Heart right ventricle (tissue), 16 donors: Measurements from ENCODE around the gene NOX4. TPM values are rescaled to one million over a fixed set of nuclear protein-coding genes. Genes with fewer than 3 reads are reported as not detected.

Source experiments
- ATAC-seq, 8 donors: fragments of 200-7000 bp; cut with Tn5 transposase; one replicate each; pipeline ENCODE4 v1.9.1; 2020; ENCODE audit warnings: mild to moderate bottlenecking in 8 of 8, moderate library complexity in 8 of 8, moderate number of reproducible peaks in 1 of 8
- DNase-seq, 2 donors: peaks; one replicate each; pipeline ENCODE4 v3.0.0-alpha.2; 2020
- H3K27ac ChIP-seq, 10 donors: fragments of 200-600 bp; sonication (generic) in 2 of 10; one replicate each; pipeline versions ENCODE4 v1.5.0 to v1.8.0; 2020 to 2022; ENCODE audit warnings: mild to moderate bottlenecking in 3 of 10
- H3K27me3 ChIP-seq, 7 donors: fragments of 200-600 bp; one replicate each; pipeline ENCODE4 v1.8.0; 2021 to 2022; ENCODE audit warnings: mild to moderate bottlenecking in 2 of 7
- H3K36me3 ChIP-seq, 9 donors: fragments of 200-600 bp; sonication (generic) in 1 of 9; one replicate each; pipeline versions ENCODE4 v1.5.0 to v1.8.0; 2020 to 2022; ENCODE audit warnings: mild to moderate bottlenecking in 2 of 9
- H3K4me1 ChIP-seq, 9 donors: fragments of 200-600 bp; sonication (generic) in 1 of 9; one replicate each; pipeline versions ENCODE4 v1.5.0 to v1.8.0; 2020 to 2022; ENCODE audit warnings: mild to moderate bottlenecking in 4 of 9
- H3K4me3 ChIP-seq, 10 donors: fragments of 200-600 bp; sonication (generic) in 2 of 10; one replicate each; pipeline versions ENCODE4 v1.5.0 to v1.8.0; 2020 to 2022; ENCODE audit warnings: mild to moderate bottlenecking in 7 of 10, moderate library complexity in 2 of 10
- H3K9me3 ChIP-seq, 11 donors: fragments of 200-600 bp in 10 of 11; sonication (generic) in 2 of 11; one replicate each; pipeline versions ENCODE4 v1.5.0 to v1.8.0; 2013 to 2022; ENCODE audit warnings: mild to moderate bottlenecking in 2 of 11, control low read depth in 1 of 11, moderate library complexity in 1 of 11
- WGBS, 2 donors: extraction: QIAGEN DNeasy Blood & Tissue Kit; methylation state at CpG; one replicate each; pipeline ENCODE4 v1.1.7; 2013; ENCODE audit warnings: inconsistent platforms in 1 of 2; 5-methylcytosine and 5-hydroxymethylcytosine counted together
- intact Hi-C, 10 donors: fragments of 100-400 bp; cut with DNase I; formaldehyde crosslinking; loops; one replicate each; pipeline versions ENCODE4 v1.11.1 to v1.14.2; 2022
- polyA plus RNA-seq, 2 donors: library from polyadenylated mRNA; stranded (reverse); fragments of 200-250 nt; gene quantifications; one replicate each; pipeline ENCODE4 v1.2.3, GENCODE V29; 2013
- total RNA-seq, 10 donors: library from RNA; stranded (reverse); fragmentation: NEBNext Ultra II Directional in 3 of 10; extraction: Animal tissue kit (Norgen Biotek cat#: 25700) in 3 of 10; gene quantifications; one replicate each; pipeline versions ENCODE4 v1.2.1 to v1.2.4, GENCODE V29; 2021 to 2023
- TF ChIP-seq, protein P1 (sequence below), 9 donors: fragments of 200-600 bp; sonication (generic) in 2 of 9; IDR thresholded peaks; one replicate each; pipeline versions ENCODE4 v1.5.0 to v1.8.0; 2021 to 2022; ENCODE audit warnings: antibody characterized with exemption in 9 of 9, mild to moderate bottlenecking in 5 of 9, moderate library complexity in 1 of 9
- donor health status: Arrhythmogenic right ventricular cardiomyopathy.
- donor health status: ischemic (EF 13 %, LVEDD 7.1; RV severe dilation, severe dysfunction).
- donor health status: healthy with polysubstance abuse.
- donor health status: DM: no; HTN: yes; CAD: no.
- donor health status: DM: no; HTN: no; CAD: no.
- donor health status: ischemic (EF 25% LVEDD 6.9; RV normal size, moderate dysfunction).
- donor health status: ischemic (EF 25% LVEDD 5.7; RV mildly dilated, moderate dysfunction).
- donor health status: healthy.
- donor health status: DM: yes; HTN: yes; CAD: no.
- donor health status: Ischemic cardiomyopathy.
- donor health status: ischemic (EF 35%, LVEDD 5.7; RV mildly dilated, moderate dysfunction).
- donor health status: nonischemic (EF 11% LVEDD 7.7; RV severe dilation, severe dysfunction).
- donor health status: DM: yes; HTN: yes; CAD: no.
- donor health status: PGD.
- donor health status: ischemic (EF 29% LVEDD 5.4; RV normal size, mild dysfunction).
- donor health status: nonischemic (EF 23%, LVEDD 6.1; RV moderate dilation, normal function).

Gene NOX4
- total and polyA plus RNA-seq, 12 donors: 1.5 to 6.7 (median 2.5) TPM

DNA sequence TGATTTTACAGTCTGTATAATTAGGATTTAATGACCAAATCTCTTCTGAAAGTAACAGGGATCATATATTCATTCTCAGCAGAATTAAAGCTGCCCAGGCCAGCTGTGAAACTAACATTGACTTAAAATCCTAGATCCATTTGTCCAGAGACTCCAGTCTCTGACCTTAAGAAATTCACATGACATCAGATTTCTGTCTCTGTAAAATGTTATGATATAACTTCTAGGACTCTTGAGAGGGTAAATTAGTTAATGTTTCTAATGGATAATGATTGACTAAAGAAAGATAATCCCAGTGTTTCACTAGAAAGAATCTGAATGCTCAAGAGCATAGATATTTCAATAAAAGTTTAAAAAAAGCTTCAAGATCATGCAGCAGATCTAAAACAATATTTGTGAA lies 6.3 kb downstream of the NOX4 start:
- peaks cover 0 to 2% (median 0%) of the 10 kb centered on the region in 9 donors for H3K4me1 ChIP-seq
- TF ChIP-seq, protein P1, sequence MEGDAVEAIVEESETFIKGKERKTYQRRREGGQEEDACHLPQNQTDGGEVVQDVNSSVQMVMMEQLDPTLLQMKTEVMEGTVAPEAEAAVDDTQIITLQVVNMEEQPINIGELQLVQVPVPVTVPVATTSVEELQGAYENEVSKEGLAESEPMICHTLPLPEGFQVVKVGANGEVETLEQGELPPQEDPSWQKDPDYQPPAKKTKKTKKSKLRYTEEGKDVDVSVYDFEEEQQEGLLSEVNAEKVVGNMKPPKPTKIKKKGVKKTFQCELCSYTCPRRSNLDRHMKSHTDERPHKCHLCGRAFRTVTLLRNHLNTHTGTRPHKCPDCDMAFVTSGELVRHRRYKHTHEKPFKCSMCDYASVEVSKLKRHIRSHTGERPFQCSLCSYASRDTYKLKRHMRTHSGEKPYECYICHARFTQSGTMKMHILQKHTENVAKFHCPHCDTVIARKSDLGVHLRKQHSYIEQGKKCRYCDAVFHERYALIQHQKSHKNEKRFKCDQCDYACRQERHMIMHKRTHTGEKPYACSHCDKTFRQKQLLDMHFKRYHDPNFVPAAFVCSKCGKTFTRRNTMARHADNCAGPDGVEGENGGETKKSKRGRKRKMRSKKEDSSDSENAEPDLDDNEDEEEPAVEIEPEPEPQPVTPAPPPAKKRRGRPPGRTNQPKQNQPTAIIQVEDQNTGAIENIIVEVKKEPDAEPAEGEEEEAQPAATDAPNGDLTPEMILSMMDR (IDR thresholded peaks at IDR 0.05): no peak
- H3K9me3 ChIP-seq: no peaks in the 10 kb centered on the region
- H3K4me3 ChIP-seq: no peak overlapping the region
- no peak overlapping the region for H3K27ac ChIP-seq
- H3K36me3 ChIP-seq: no peaks in the 10 kb centered on the region
- intact Hi-C loops: no loop called here
- H3K27me3 ChIP-seq: peaks cover 0 to 10% (median 3%) of the 10 kb centered on the region in 7 donors
- no peak for DNase-seq
- no peak for ATAC-seq

DNA sequence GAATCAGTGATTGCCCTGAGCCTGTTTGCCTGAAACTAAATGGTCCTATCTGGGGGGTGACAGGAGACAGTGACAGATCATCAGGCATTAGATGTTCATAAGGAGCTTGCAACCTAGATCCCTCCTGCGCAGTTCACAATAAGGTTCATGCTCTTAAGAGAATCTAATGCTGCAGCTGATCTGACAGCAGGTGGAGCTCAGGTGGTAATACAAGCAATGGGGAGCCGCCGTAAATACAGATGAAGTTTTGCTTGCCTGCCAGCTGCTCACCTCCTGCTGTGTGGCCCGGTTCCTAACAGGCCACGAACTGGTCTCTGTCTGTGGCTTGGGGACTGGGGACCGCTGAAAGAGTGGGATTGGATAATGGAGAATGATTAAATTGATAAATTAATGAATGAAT lies 14.0 kb downstream of the NOX4 start:
- ATAC-seq: no peak
- TF ChIP-seq, protein P1 (IDR thresholded peaks at IDR 0.05): no peak
- H3K4me3 ChIP-seq: no peak overlapping the region

DNA sequence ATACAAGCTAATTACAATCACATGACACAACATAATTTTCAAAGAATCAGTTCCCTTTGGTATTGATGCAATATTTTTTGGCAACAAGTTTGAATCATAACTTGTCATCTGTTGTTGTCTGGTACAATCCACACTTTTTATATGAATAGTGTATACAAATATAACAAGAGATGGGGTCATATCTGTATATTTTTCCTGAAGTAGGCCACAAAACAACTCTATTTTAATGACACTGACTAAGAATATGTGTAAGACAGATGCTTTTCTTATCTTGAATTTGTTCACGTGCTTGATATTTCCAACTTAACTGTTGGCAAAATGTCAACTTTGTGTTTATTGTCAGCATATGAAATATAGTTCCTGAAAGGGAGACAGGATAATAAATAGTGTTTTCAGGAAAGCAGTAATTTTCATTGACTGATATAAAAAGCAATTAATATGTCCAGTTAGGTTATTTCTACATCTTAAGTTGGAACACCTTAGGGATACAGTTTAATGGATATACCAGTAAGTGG lies 27.9 kb downstream of the NOX4 start:
- intact Hi-C loops: no loop called here
- TF ChIP-seq, protein P1 (IDR thresholded peaks at IDR 0.05): no peak
- WGBS, 2 donors: 0 to 9% methylated on average over 1 of the region's 1 CpG
- Histone ChIP-seq H3K4me3 (no peak overlapping the region), H3K36me3 (no peaks in the 10 kb centered on the region), H3K27me3 (no peaks in the 10 kb centered on the region), H3K4me1 (peaks cover 0 to 7% (median 0%) of the 10 kb centered on the region in 9 donors), H3K9me3 (peaks cover 0 to 17% (median 0%) of the 10 kb centered on the region in 11 donors), H3K27ac (no peak overlapping the region)
- no peak for DNase-seq
- no peak for ATAC-seq

More for the DNA sequence above, 14.0 kb downstream of the NOX4 start:
- no peaks in the 10 kb centered on the region for H3K36me3 ChIP-seq
- H3K27ac ChIP-seq: no peak overlapping the region
- no peaks in the 10 kb centered on the region for H3K9me3 ChIP-seq
- no peaks in the 10 kb centered on the region for H3K27me3 ChIP-seq
- intact Hi-C loops: no loop called here
- 81% methylated on average over 6 of the region's 6 CpGs for WGBS, 2 donors
- no peak for DNase-seq
- H3K4me1 ChIP-seq: no peaks in the 10 kb centered on the region

DNA sequence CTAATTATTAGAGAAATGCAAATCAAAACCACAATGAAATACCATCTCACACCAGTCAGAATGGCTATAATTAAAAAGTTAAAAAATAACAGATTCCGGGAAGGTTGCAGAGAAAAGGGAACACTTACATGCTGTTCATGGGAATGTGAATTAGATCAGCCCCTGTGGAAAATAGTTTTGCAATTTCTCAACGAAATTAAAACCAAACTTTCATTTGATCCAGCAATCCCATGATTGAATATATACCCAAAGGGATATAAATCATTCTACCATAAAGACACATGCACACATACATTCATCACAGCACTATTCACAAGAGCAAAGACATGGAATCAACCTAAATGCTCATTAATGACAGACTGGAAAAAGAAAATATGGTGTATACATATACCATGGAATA lies 32.5 kb downstream of the NOX4 start:
- Histone ChIP-seq H3K4me1 (peaks cover 0 to 7% (median 0%) of the 10 kb centered on the region in 9 donors), H3K36me3 (no peaks in the 10 kb centered on the region), H3K27me3 (no peaks in the 10 kb centered on the region), H3K4me3 (no peak overlapping the region), H3K27ac (no peak overlapping the region), H3K9me3 (peaks cover 0 to 13% (median 0%) of the 10 kb centered on the region in 11 donors)
- TF ChIP-seq, protein P1 (IDR thresholded peaks at IDR 0.05): no peak
- intact Hi-C loops: no loop called here
- no peak for DNase-seq
- ATAC-seq: no peak
- 80 to 88% methylated on average over 2 of the region's 2 CpGs for WGBS, 2 donors
